OCI-LY3 (cell line): Measurements from ENCODE around the gene NHS.

Experiments
- EZH2phosphoT487 ChIP-seq: fragments of 200-600 bp; shearing (Covaris generic); IDR thresholded peaks from 2 replicates; pipeline ENCODE4 v1.6.1; 2018; ENCODE audit warnings: antibody characterized with exemption, mixed run types, low read depth
- TF ChIP-seq, protein P1 (sequence below): fragments of 200-600, 300-600 bp; sonication (generic); IDR thresholded peaks from 2 replicates; pipeline ENCODE4 v1.5.1; 2014; ENCODE audit warnings: antibody characterized with exemption, low read length, low read depth

DNA sequence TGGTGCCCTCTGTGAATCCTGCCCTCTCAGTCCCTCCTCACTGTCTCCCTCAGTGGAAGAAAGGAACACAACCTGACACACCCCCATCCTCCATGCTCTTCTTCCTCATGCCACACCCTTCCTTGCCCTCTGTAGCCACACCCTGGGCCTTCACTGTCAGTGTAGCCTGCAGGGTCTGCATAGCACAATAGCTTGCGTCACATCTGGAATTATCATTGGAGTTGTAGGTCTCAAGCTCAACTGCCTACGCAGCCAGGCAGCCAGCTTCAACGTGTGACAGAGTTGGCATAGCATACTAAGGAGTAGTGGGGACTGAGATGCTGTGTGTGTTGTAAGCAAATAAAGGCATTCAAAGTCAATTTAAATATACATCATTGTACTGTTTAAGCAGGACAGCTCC, 248.8 kb downstream of the NHS start:
- TF ChIP-seq, protein P1, sequence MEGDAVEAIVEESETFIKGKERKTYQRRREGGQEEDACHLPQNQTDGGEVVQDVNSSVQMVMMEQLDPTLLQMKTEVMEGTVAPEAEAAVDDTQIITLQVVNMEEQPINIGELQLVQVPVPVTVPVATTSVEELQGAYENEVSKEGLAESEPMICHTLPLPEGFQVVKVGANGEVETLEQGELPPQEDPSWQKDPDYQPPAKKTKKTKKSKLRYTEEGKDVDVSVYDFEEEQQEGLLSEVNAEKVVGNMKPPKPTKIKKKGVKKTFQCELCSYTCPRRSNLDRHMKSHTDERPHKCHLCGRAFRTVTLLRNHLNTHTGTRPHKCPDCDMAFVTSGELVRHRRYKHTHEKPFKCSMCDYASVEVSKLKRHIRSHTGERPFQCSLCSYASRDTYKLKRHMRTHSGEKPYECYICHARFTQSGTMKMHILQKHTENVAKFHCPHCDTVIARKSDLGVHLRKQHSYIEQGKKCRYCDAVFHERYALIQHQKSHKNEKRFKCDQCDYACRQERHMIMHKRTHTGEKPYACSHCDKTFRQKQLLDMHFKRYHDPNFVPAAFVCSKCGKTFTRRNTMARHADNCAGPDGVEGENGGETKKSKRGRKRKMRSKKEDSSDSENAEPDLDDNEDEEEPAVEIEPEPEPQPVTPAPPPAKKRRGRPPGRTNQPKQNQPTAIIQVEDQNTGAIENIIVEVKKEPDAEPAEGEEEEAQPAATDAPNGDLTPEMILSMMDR: no peak
- no peak for TF ChIP-seq EZH2phosphoT487
